Heart right ventricle (tissue), 16 donors: Measurements from ENCODE around the gene LIMCH1. TPM values are rescaled to one million over a fixed set of nuclear protein-coding genes. Genes with fewer than 3 reads are reported as not detected.

Experiments
- ATAC-seq, 8 donors: fragments of 200-7000 bp; cut with Tn5 transposase; one replicate each; pipeline ENCODE4 v1.9.1; 2020; ENCODE audit warnings: mild to moderate bottlenecking in 8 of 8, moderate library complexity in 8 of 8, moderate number of reproducible peaks in 1 of 8
- DNase-seq, 2 donors: peaks; one replicate each; pipeline ENCODE4 v3.0.0-alpha.2; 2020
- H3K27ac ChIP-seq, 10 donors: fragments of 200-600 bp; sonication (generic) in 2 of 10; one replicate each; pipeline versions ENCODE4 v1.5.0 to v1.8.0; 2020 to 2022; ENCODE audit warnings: mild to moderate bottlenecking in 3 of 10
- H3K27me3 ChIP-seq, 7 donors: fragments of 200-600 bp; one replicate each; pipeline ENCODE4 v1.8.0; 2021 to 2022; ENCODE audit warnings: mild to moderate bottlenecking in 2 of 7
- H3K36me3 ChIP-seq, 9 donors: fragments of 200-600 bp; sonication (generic) in 1 of 9; one replicate each; pipeline versions ENCODE4 v1.5.0 to v1.8.0; 2020 to 2022; ENCODE audit warnings: mild to moderate bottlenecking in 2 of 9
- H3K4me1 ChIP-seq, 9 donors: fragments of 200-600 bp; sonication (generic) in 1 of 9; one replicate each; pipeline versions ENCODE4 v1.5.0 to v1.8.0; 2020 to 2022; ENCODE audit warnings: mild to moderate bottlenecking in 4 of 9
- H3K4me3 ChIP-seq, 10 donors: fragments of 200-600 bp; sonication (generic) in 2 of 10; one replicate each; pipeline versions ENCODE4 v1.5.0 to v1.8.0; 2020 to 2022; ENCODE audit warnings: mild to moderate bottlenecking in 7 of 10, moderate library complexity in 2 of 10
- H3K9me3 ChIP-seq, 11 donors: fragments of 200-600 bp in 10 of 11; sonication (generic) in 2 of 11; one replicate each; pipeline versions ENCODE4 v1.5.0 to v1.8.0; 2013 to 2022; ENCODE audit warnings: mild to moderate bottlenecking in 2 of 11, control low read depth in 1 of 11, moderate library complexity in 1 of 11
- CTCF ChIP-seq, 9 donors: fragments of 200-600 bp; sonication (generic) in 2 of 9; IDR thresholded peaks; one replicate each; pipeline versions ENCODE4 v1.5.0 to v1.8.0; 2021 to 2022; ENCODE audit warnings: antibody characterized with exemption in 9 of 9, mild to moderate bottlenecking in 5 of 9, moderate library complexity in 1 of 9
- WGBS, 2 donors: extraction: QIAGEN DNeasy Blood & Tissue Kit; methylation state at CpG; one replicate each; pipeline ENCODE4 v1.1.7; 2013; ENCODE audit warnings: inconsistent platforms in 1 of 2; 5-methylcytosine and 5-hydroxymethylcytosine counted together
- intact Hi-C, 10 donors: fragments of 100-400 bp; cut with DNase I; formaldehyde crosslinking; loops; one replicate each; pipeline versions ENCODE4 v1.11.1 to v1.14.2; 2022
- polyA plus RNA-seq, 2 donors: library from polyadenylated mRNA; stranded (reverse); fragments of 200-250 nt; gene quantifications; one replicate each; pipeline ENCODE4 v1.2.3, GENCODE V29; 2013
- total RNA-seq, 10 donors: library from RNA; stranded (reverse); fragmentation: NEBNext Ultra II Directional in 3 of 10; extraction: Animal tissue kit (Norgen Biotek cat#: 25700) in 3 of 10; gene quantifications; one replicate each; pipeline versions ENCODE4 v1.2.1 to v1.2.4, GENCODE V29; 2021 to 2023
- donor health status: Arrhythmogenic right ventricular cardiomyopathy.
- donor health status: ischemic (EF 13 %, LVEDD 7.1; RV severe dilation, severe dysfunction).
- donor health status: healthy with polysubstance abuse.
- donor health status: DM: no; HTN: yes; CAD: no.
- donor health status: DM: no; HTN: no; CAD: no.
- donor health status: ischemic (EF 25% LVEDD 6.9; RV normal size, moderate dysfunction).
- donor health status: ischemic (EF 25% LVEDD 5.7; RV mildly dilated, moderate dysfunction).
- donor health status: healthy.
- donor health status: DM: yes; HTN: yes; CAD: no.
- donor health status: Ischemic cardiomyopathy.
- donor health status: ischemic (EF 35%, LVEDD 5.7; RV mildly dilated, moderate dysfunction).
- donor health status: nonischemic (EF 11% LVEDD 7.7; RV severe dilation, severe dysfunction).
- donor health status: DM: yes; HTN: yes; CAD: no.
- donor health status: PGD.
- donor health status: ischemic (EF 29% LVEDD 5.4; RV normal size, mild dysfunction).
- donor health status: nonischemic (EF 23%, LVEDD 6.1; RV moderate dilation, normal function).

LIMCH1 gene
- total and polyA plus RNA-seq, 12 donors: 28.4 to 410 (median 280) TPM

GRCh38 chr4:41569961-41570360, 32.0 kb downstream of the LIMCH1 start:
- WGBS, 2 donors: 33 to 41% methylated on average over 4 of the region's 4 CpGs
- H3K4me3 ChIP-seq: no peak overlapping the region
- intact Hi-C loops: loop anchor here in 1 of 10 donors (5.0 kb wide), 1 partner anchor 42 kb away; no protein-coding TSS in a partner anchor
- H3K27me3 ChIP-seq: no peaks in the 10 kb centered on the region
- H3K9me3 ChIP-seq: no peaks in the 10 kb centered on the region
- TF ChIP-seq CTCF (IDR thresholded peaks at IDR 0.05): peak in 4 of 9 donors; percentile 4 to 24 (median 8)
- no peaks in the 10 kb centered on the region for H3K36me3 ChIP-seq
- peaks cover 0 to 88% (median 74%) of the 10 kb centered on the region in 9 donors for H3K4me1 ChIP-seq
- peak; percentile 33 to 70 for DNase-seq
- ATAC-seq: peak; percentile 79 to 97 (median 90)
- peak overlapping the region; percentile 10 to 87 (median 79) for H3K27ac ChIP-seq

GRCh38 chr4:41571422-41571821, 33.5 kb downstream of the LIMCH1 start:
- peak overlapping the region; percentile 10 to 87 (median 79) for H3K27ac ChIP-seq
- DNase-seq: no peak
- ATAC-seq: no peak
- TF ChIP-seq CTCF (IDR thresholded peaks at IDR 0.05): no peak
- H3K4me3 ChIP-seq: no peak overlapping the region
- no peaks in the 10 kb centered on the region for H3K36me3 ChIP-seq
- no peaks in the 10 kb centered on the region for H3K9me3 ChIP-seq
- intact Hi-C loops: loop anchor here in 1 of 10 donors (5.0 kb wide), 1 partner anchor 41 kb away; no protein-coding TSS in a partner anchor
- no peaks in the 10 kb centered on the region for H3K27me3 ChIP-seq
- peaks cover 0 to 91% (median 76%) of the 10 kb centered on the region in 9 donors for H3K4me1 ChIP-seq
- 52 to 68% methylated on average over 1 of the region's 1 CpG for WGBS, 2 donors

- peaks cover 0 to 86% (median 72%) of the 10 kb centered on the region in 9 donors for H3K4me1 ChIP-seq
- ATAC-seq: peak in 1 of 8 donors; percentile 34
- TF ChIP-seq CTCF (IDR thresholded peaks at IDR 0.05): no peak
- DNase-seq: no peak
- no peaks in the 10 kb centered on the region for H3K9me3 ChIP-seq
- 22% methylated on average over 5 of the region's 5 CpGs for WGBS, 2 donors
- H3K27ac ChIP-seq: peak overlapping the region in 9 of 10 donors; percentile 29 to 87 (median 79)
- peak overlapping the region in 2 of 10 donors; percentile 1 to 5 for H3K4me3 ChIP-seq
- no peaks in the 10 kb centered on the region for H3K36me3 ChIP-seq
- no peaks in the 10 kb centered on the region for H3K27me3 ChIP-seq
- intact Hi-C loops: loop anchor here in 1 of 10 donors (5.0 kb wide), 1 partner anchor 40 kb away; no protein-coding TSS in a partner anchor
Observed at GRCh38 chr4:41572516-41572915, 34.6 kb downstream of the LIMCH1 start.

GRCh38 chr4:41572956-41573355, 35.0 kb downstream of the LIMCH1 start:
- peak overlapping the region in 9 of 10 donors; percentile 29 to 87 (median 79) for H3K27ac ChIP-seq

More at GRCh38 chr4:41572956-41573355, 35.0 kb downstream of the LIMCH1 start:
- intact Hi-C loops: loop anchor here in 1 of 10 donors (5.0 kb wide), 1 partner anchor 39 kb away; no protein-coding TSS in a partner anchor
- 44 to 55% methylated on average over 2 of the region's 2 CpGs for WGBS, 2 donors
- H3K4me3 ChIP-seq: peak overlapping the region in 2 of 10 donors; percentile 1 to 5
- no peaks in the 10 kb centered on the region for H3K9me3 ChIP-seq
- no peak for DNase-seq
- H3K36me3 ChIP-seq: no peaks in the 10 kb centered on the region
- no peak for ATAC-seq
- no peaks in the 10 kb centered on the region for H3K27me3 ChIP-seq
- peaks cover 0 to 81% (median 67%) of the 10 kb centered on the region in 9 donors for H3K4me1 ChIP-seq
- TF ChIP-seq CTCF (IDR thresholded peaks at IDR 0.05): no peak
